ENCODE data around the gene ZNF14.
"Not testable (repeated sequence)": the region's sequence is repeated elsewhere in the genome, so short reads cannot be mapped to it uniquely, and the experiment has no call there.

The ZNF14 gene

DNA sequence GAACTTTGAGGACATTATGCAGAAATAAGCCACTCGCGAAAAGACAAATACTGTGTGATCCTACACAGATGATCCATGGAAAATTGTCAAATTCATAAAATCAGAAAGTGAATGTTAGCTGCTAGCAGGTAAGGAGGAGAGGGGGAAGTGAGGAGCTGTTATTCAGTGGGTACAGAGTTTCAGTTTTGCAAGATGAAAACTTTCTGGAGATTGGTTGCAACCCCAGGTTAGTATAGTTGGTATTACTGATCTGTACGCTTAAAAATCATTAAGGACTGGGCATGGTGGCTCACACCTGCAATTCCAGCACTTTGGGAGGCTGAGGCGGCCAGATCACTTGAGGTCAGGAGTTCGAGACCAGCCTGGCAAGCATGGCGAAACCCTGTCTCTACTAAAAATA, 46.3 kb downstream of the ZNF14 start:
- no peak for DNase-seq

GRCh38 chr19:19686119-19686518, 46.8 kb downstream of the ZNF14 start:
- not testable (repeated sequence) for DNase-seq

GRCh38 chr19:19679176-19680073, 53.5 kb downstream of the ZNF14 start:
- no peak for DNase-seq

GRCh38 chr19:19677579-19677978, 55.3 kb downstream of the ZNF14 start:
- DNase-seq: no peak

GRCh38 chr19:19674315-19674714, 58.6 kb downstream of the ZNF14 start:
- no peak for DNase-seq

- DNase-seq: no peak
Measured at GRCh38 chr19:19672816-19673215, 60.1 kb downstream of the ZNF14 start.

DNA sequence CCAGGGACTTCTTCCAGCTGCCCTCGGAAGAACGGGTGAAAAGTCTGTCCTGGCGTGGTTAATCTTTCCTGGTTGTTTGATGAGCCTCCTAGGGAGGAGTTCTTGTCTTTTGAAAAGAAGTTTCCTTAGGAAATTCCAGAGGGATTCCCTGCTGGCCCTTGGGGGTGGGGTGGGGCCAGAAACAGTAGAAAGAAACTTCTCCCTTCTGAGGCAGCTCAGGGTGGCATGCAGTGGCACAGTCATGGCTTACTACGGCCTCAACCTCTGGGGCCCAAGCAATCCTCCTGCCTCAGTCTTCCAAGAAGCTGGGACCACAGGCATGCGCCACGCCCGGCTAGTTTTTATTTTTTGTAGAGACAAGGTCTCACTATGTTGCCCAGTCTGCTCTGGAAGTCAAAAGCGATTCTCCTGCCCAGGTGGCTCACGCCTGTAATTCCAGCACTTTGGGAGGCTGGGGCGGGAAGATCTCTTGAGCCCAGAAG, 62.8 kb downstream of the ZNF14 start:
- no peak for DNase-seq

DNA sequence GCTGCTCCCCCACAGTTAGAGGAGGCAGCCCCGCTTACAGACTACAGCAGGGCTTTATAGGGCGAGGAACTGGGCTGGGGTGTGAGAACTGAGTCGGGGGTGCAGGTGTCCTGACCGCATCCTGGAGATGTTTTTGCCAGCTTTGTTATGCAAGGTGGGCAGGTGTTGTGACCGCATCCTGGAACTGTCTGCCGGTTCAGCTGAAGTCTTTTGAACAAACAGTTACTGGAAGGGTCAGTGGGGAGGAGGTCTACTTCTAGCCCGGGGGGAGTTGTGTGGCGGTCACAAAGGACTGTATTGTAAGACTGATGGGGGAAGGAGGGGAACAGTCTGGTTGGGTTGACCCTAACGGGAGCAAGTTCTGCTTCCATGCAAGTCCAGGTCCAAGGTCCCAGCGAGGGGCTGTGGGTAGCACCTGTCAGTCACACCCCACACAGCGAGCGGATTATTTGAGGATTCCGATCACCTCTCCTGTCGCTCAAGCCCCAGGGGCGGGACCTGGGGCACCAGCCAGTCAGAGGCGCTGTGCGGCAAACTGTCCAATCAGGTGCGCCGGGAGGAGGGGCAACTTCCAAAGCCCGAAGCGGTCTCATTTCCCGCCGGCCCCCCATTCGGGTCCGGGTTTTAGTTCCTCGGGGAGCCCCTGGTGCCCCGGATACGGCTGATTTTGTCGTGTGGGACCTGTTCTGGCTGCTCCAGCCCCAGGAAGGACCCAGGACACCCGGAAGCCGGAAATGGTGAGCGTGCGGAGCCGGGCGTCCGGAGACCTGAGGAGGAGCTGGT, 64.5 kb downstream of the ZNF14 start, which contains the start of gene ZNF101:
Gene ZNF101 (plus strand): TSS at position 610 of the 783 bp plus-strand sequence. CDS start 125 bp downstream, at position 735.
- peak; percentile 58 to 93 for DNase-seq

DNA sequence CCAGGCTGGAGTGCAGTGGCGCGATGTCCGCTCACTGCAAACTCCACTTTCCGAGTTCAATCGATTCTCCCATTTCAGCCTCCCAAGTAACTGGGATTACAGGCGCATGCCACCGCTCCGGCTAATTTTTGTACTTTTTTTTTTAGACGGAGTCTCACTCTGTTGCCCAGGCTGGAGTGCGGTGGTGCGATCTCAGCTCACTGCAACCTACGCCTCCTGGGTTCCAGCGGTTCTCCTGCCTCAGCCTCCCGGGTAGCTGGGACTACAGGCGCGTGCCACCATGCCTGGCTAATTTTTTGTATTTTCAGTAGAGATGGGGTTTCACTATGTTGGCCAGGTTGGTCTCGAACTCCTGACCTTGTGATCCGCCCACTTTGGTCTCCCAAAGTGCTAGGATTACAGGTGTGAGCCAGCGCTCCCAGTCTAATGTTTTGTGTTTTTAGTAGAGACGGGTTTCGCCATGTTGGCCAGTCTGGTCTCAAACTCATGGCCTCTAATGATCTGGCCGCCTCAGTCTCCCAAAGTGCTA, 67.4 kb downstream of the ZNF14 start:
- DNase-seq: not testable (repeated sequence)

- DNase-seq: peak; percentile 94 to 96
Measured at GRCh38 chr19:19663256-19664120, 69.4 kb downstream of the ZNF14 start, which contains the start of gene ATP13A1. TSS of gene ATP13A1 (minus strand) at chr19:19663676. CDS start at chr19:19663666, 10 bp downstream.

DNA sequence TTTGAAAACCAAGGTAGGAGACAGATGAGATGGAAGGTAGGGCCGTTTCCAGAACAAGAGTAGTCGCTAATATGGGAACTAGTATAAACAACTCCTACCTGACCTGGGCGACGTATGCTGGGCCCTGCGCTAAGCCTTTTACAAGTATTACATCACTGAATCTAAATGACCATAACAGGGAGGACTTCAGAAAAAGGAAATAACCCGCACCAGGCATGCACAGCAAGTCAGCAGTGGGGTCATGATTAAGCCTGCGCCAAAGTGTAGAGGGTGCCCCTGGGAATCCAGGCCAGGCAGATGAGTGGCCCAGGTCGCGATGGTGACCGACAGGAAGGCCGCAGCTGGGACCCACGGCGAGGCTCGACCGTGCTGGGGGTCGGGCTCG, 70.0 kb downstream of the ZNF14 start:
- DNase-seq: no peak

DNA sequence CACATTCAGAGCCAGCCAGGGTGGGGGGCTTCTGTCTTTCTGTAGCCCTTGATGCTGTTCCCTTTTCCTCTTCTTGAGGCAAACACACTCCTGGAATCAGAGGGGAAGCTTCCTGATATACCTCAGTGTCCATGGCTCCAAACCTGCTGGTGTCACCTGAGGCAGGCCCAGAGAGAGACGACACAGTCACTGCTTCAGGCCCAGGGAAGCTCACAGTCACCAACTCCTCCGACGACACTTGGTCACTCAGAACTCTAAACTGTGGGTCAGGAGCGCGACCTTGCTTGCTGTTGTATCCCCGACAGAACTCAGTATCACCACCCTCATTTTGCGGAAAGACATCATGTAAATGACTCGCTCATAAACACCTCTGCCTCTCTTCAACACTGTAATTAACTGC, 70.6 kb downstream of the ZNF14 start:
- no peak for DNase-seq

DNA sequence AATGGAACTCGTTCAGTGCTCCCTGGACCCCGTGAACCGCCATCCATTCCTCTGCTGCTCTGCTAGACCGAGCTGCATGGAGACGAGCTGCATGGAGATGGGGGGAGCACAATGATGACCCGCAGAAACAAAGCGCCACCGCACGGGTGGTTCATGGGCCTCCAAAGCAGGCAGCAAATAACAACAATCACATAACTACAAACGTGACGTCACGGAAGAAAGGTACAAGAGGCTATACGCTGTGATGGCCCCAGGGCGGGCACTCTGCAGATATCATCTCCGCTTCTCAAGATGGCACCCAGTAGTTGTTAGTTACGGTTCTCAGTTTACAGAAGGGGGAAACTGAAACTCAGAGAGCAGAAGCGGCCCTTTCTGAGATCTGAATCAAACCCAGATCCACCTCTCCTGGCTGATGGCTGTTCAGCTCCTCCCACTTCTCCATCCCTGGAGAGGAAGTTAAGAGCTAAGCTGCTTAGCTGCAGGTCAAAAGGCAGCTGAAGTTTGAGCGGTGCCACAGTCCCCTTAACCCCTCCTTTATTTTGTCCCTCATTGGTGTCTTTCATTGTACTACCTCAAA, 71.1 kb downstream of the ZNF14 start:
- no peak for DNase-seq

DNA sequence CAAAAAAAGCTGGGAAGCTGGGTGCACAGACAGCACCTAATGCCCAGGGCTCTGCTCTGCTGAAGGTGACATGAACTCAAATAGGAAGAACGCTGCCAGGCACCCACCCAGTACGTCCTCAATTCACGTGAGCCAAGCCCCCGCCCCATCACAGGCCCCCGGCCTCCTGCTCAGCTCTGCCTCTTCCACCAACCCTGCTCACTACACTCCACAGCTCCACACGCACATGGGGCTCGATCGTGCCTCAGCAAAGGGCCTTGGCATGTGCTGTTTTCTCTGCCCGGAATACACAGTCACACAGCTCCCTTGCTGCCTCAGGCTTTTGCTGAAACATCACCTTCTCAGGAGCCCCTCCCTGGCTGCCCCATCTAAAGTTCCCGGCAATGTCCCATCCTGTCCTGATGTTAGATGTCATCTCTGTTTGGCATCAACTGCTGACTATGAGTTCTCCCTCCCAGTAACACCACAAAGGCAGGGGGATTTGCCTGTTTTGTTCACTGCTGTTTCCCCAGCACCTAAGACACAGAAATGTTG, 71.7 kb downstream of the ZNF14 start:
- no peak for DNase-seq
